ENCODE results near the gene RER1. TPM values are rescaled to one million over a fixed set of nuclear protein-coding genes. Genes with fewer than 3 reads are reported as not detected.

The RER1 gene
- total and polyA plus RNA-seq, 11 donors: 43.3 to 124 (median 78.3) TPM

GRCh38 chr1:2414297-2414958 is 22.8 kb downstream of the RER1 start:
- intact Hi-C loops (cut with DNase I): loop anchor here (1.0 to 10.0 kb wide), 9 partner anchors 113 to 1010 kb away; partner anchors contain the start of genes PANK4 (in 5 of the 10) and PRXL2B (in 1 of the 10)
- Histone ChIP-seq H3K36me3 (peaks cover 0 to 8% (median 0%) of the 10 kb centered on the region in 9 donors), H3K4me1 (peaks cover 4 to 33% (median 25%) of the 10 kb centered on the region in 12 donors), H3K9me3 (no peaks in the 10 kb centered on the region), H3K27ac (no peak overlapping the region), H3K4me3 (peak overlapping the region in 1 of 12 donors; percentile 92), H3K27me3 (peaks cover 7 to 38% (median 28%) of the 10 kb centered on the region in 9 donors)
- 3 to 5% (median 4%) methylated on average over 18 to 25 of the region's 25 CpGs for WGBS, 4 donors
- peak; percentile 60 to 88 (median 70) for DNase-seq
- peak in 3 of 4 donors; percentile 16 to 46 (median 24) for ATAC-seq
- TF ChIP-seq CTCF (IDR thresholded peaks at IDR 0.05): peak; percentile 87 to 94 (median 90)
- no peak for TF ChIP-seq POLR2A (IDR thresholded peaks at IDR 0.05)

- H3K4me3 ChIP-seq: peak overlapping the region in 1 of 12 donors; percentile 46
- H3K27me3 ChIP-seq: peaks cover 7 to 47% (median 31%) of the 10 kb centered on the region in 9 donors
- 64 to 78% (median 69%) methylated on average over 11 of the region's 11 CpGs for WGBS, 4 donors
- no peak for ATAC-seq
- H3K36me3 ChIP-seq: no peaks in the 10 kb centered on the region
- DNase-seq: peak in 1 of 5 donors; percentile 20
- TF ChIP-seq POLR2A (IDR thresholded peaks at IDR 0.05) (no peak), CTCF (IDR thresholded peaks at IDR 0.05) (no peak)
- intact Hi-C loops (cut with DNase I): loop anchor here in 8 of 10 donors (2.0 to 10.0 kb wide), 6 partner anchors 133 to 1009 kb away; partner anchors contain the start of gene PRXL2B (in 1 of the 8)
- no peaks in the 10 kb centered on the region for H3K9me3 ChIP-seq
- H3K27ac ChIP-seq: peak overlapping the region in 1 of 12 donors; percentile 62
- peaks cover 4 to 32% (median 25%) of the 10 kb centered on the region in 12 donors for H3K4me1 ChIP-seq
Measured at GRCh38 chr1:2415337-2415736, 23.7 kb downstream of the RER1 start.

- ATAC-seq (no peak), DNase-seq (peak in 1 of 5 donors; percentile 64)
- peaks cover 7 to 52% (median 31%) of the 10 kb centered on the region in 9 donors for H3K27me3 ChIP-seq
- WGBS, 4 donors: 59 to 78% (median 69%) methylated on average over 14 to 19 of the region's 19 CpGs
- TF ChIP-seq POLR2A (IDR thresholded peaks at IDR 0.05) (no peak), CTCF (IDR thresholded peaks at IDR 0.05) (no peak)
- peak overlapping the region in 1 of 12 donors; percentile 62 for H3K27ac ChIP-seq
- intact Hi-C loops (cut with DNase I): loop anchor here in 8 of 10 donors (2.0 to 10.0 kb wide), 6 partner anchors 133 to 1009 kb away; partner anchors contain the start of gene PRXL2B (in 1 of the 8)
- H3K9me3 ChIP-seq: no peaks in the 10 kb centered on the region
- peaks cover 4 to 32% (median 25%) of the 10 kb centered on the region in 12 donors for H3K4me1 ChIP-seq
- peak overlapping the region in 1 of 12 donors; percentile 46 for H3K4me3 ChIP-seq
- H3K36me3 ChIP-seq: no peaks in the 10 kb centered on the region
Measured at GRCh38 chr1:2415801-2416208, 24.2 kb downstream of the RER1 start.

GRCh38 chr1:2416403-2416802 is 24.8 kb downstream of the RER1 start:
- peaks cover 4 to 28% (median 24%) of the 10 kb centered on the region in 12 donors for H3K4me1 ChIP-seq
- ATAC-seq: no peak
- 35 to 50% (median 49%) methylated on average over 7 to 12 of the region's 12 CpGs for WGBS, 4 donors
- peak overlapping the region in 1 of 12 donors; percentile 46 for H3K4me3 ChIP-seq
- TF ChIP-seq POLR2A (IDR thresholded peaks at IDR 0.05): no peak
- no peak for TF ChIP-seq CTCF (IDR thresholded peaks at IDR 0.05)
- intact Hi-C loops (cut with DNase I): loop anchor here in 8 of 10 donors (5.0 to 10.0 kb wide), 4 partner anchors 168 to 1008 kb away; partner anchors contain the start of gene PRXL2B (in 1 of the 8)
- H3K27ac ChIP-seq: no peak overlapping the region
- no peaks in the 10 kb centered on the region for H3K36me3 ChIP-seq
- DNase-seq: peak in 1 of 5 donors; percentile 58
- H3K27me3 ChIP-seq: peaks cover 7 to 58% (median 33%) of the 10 kb centered on the region in 9 donors
- no peaks in the 10 kb centered on the region for H3K9me3 ChIP-seq

All from heart left ventricle (tissue), 16 donors.